Measurements from ENCODE around the gene CEP290. TPM values are rescaled to one million over a fixed set of nuclear protein-coding genes. Genes with fewer than 3 reads are reported as not detected.

The CEP290 gene
- total RNA-seq, 1 experiment from 2014 or later: 12.8 TPM

DNA sequence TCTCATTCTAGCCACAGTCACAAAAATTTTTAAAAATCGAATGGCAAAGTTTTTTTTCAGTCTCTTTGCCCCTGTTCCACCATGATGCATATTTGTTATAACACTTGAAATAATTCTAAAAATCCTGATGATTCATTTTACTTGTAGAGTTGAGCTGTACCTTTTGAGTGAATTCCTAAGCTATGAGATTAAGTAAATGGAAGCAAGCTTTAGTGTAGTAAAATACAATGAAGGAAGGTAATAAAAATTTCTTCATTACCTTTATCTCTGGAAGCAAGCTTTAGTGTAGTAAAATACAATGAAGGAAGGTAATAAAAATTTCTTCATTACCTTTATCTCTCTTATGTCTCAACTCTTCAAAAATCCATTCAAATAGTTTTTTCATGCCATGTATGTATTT, 46.3 kb upstream of the CEP290 start:
- no peak overlapping the region for H3K23ac ChIP-seq (ENCODE audit: insufficient read length, low read depth, low read length)
- H3K27ac ChIP-seq (ENCODE audit: insufficient read length, low read depth, low read length): no peak overlapping the region
- no peak overlapping the region for H4K91ac ChIP-seq (ENCODE audit: insufficient read length, low read depth, low read length)
- Mint-ChIP-seq H3K4me1 (no peaks in the 10 kb centered on the region), H3K9me3 (peaks cover 0 to 4% of the 10 kb centered on the region in 2 experiments; a peak in 1 of 5 replicates), H3K36me3 (ENCODE audit: insufficient read depth in 1 of 3, low read depth in 3 of 3) (peaks cover 17 to 26% (median 18%) of the 10 kb centered on the region in 3 experiments), H3K27me3 (ENCODE audit: low read depth) (no peaks in the 10 kb centered on the region), H3K27ac (no peak overlapping the region), H3K4me3 (no peak overlapping the region)
- H3K4ac ChIP-seq (ENCODE audit: low read depth, low read length): no peak overlapping the region
- no peak overlapping the region for H2BK120ac ChIP-seq (ENCODE audit: low read depth, low read length, poor library complexity, severe bottlenecking)
- no peak overlapping the region for H3K4me2 ChIP-seq (ENCODE audit: insufficient read depth, insufficient read length, low read length)
- H2AFZ ChIP-seq (ENCODE audit: low read length): no peak overlapping the region
- WGBS (ENCODE audit: extremely low coverage, insufficient read length, low lambda C conversion rate): no CpG with 5 or more reads among the region's 1 CpG
- no peaks in the 10 kb centered on the region for H3K4me1 ChIP-seq (ENCODE audit: insufficient read depth, low read length)
- H3K9ac ChIP-seq (ENCODE audit: extremely low read depth, insufficient read length, low read length): no peak overlapping the region
- no peaks in the 10 kb centered on the region for H3K79me2 ChIP-seq (ENCODE audit: insufficient read depth, low read length)
- H4K20me1 ChIP-seq (ENCODE audit: control insufficient read depth, insufficient read depth, insufficient read length): no peaks in the 10 kb centered on the region
- H2BK12ac ChIP-seq (ENCODE audit: insufficient read length, low read depth, low read length): no peak overlapping the region
- no peak overlapping the region for H2BK15ac ChIP-seq (ENCODE audit: low read depth, low read length)
- no peak overlapping the region for H3T11ph ChIP-seq (ENCODE audit: low read length)
- no peaks in the 10 kb centered on the region for H3K27me3 ChIP-seq (ENCODE audit: insufficient read depth, low read length)
- H2AK5ac ChIP-seq (ENCODE audit: insufficient read length, low read length): no peak overlapping the region
- H3K79me1 ChIP-seq (ENCODE audit: insufficient read depth, low read depth, low read length, poor library complexity, severe bottlenecking): no peaks in the 10 kb centered on the region
- TF ChIP-seq, protein P1, sequence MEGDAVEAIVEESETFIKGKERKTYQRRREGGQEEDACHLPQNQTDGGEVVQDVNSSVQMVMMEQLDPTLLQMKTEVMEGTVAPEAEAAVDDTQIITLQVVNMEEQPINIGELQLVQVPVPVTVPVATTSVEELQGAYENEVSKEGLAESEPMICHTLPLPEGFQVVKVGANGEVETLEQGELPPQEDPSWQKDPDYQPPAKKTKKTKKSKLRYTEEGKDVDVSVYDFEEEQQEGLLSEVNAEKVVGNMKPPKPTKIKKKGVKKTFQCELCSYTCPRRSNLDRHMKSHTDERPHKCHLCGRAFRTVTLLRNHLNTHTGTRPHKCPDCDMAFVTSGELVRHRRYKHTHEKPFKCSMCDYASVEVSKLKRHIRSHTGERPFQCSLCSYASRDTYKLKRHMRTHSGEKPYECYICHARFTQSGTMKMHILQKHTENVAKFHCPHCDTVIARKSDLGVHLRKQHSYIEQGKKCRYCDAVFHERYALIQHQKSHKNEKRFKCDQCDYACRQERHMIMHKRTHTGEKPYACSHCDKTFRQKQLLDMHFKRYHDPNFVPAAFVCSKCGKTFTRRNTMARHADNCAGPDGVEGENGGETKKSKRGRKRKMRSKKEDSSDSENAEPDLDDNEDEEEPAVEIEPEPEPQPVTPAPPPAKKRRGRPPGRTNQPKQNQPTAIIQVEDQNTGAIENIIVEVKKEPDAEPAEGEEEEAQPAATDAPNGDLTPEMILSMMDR (conservative IDR thresholded peaks at IDR 0.05): no peak
- no peak for DNase-seq
- no peaks in the 10 kb centered on the region for H3K23me2 ChIP-seq (ENCODE audit: insufficient read length, low read depth, low read length, poor library complexity, severe bottlenecking)
- H4K5ac ChIP-seq (ENCODE audit: insufficient read length, low read depth, low read length): no peak overlapping the region
- no peak overlapping the region for H4K8ac ChIP-seq (replicated peaks; ENCODE audit: insufficient read length, low read depth, low read length)
- H2BK20ac ChIP-seq (ENCODE audit: low read depth, low read length, poor library complexity, severe bottlenecking): no peak overlapping the region
- H3K14ac ChIP-seq (ENCODE audit: insufficient read depth, low read length): no peak overlapping the region
- H3K9me3 ChIP-seq (ENCODE audit: control insufficient read depth, low read depth, low read length): no peaks in the 10 kb centered on the region
- H2BK5ac ChIP-seq (ENCODE audit: insufficient read length, low read length): no peak overlapping the region
- H3K56ac ChIP-seq (ENCODE audit: insufficient read length, low read depth, low read length): no peak overlapping the region
- no peak overlapping the region for H3K18ac ChIP-seq (ENCODE audit: insufficient read length, low read depth, low read length)

Data from H9 (cell line).